Mesenchymal stem cell (in vitro differentiated cells and primary cell): ENCODE measurements around the gene GTPBP4.
A peak's percentile ranks its signal among the peaks of the same experiment; 100 is the strongest.

Experiments
- DNase-seq: peaks from one replicate; pipeline ENCODE4 v3.0.0-alpha.2; 2013
- H2AFZ ChIP-seq: one replicate; pipeline ENCODE4 v1.6.1; 2013; ENCODE audit warnings: low read depth, mild to moderate bottlenecking, control low read depth, inconsistent platforms, low read length, moderate library complexity
- H2AK5ac ChIP-seq: 2 replicates; pipeline ENCODE4 v1.6.1; 2013; ENCODE audit warnings: low read length, moderate library complexity, mild to moderate bottlenecking, inconsistent platforms; ENCODE audit not compliant: severe bottlenecking
- H2BK120ac ChIP-seq: one replicate; pipeline ENCODE4 v1.6.1; 2013; ENCODE audit warnings: low read depth, mild to moderate bottlenecking, inconsistent platforms, low read length, moderate library complexity
- H2BK12ac ChIP-seq, 2 experiments: one replicate each; pipeline ENCODE4 v1.6.1; 2013; ENCODE audit warnings: inconsistent platforms in 2 of 2, low read length in 2 of 2, mild to moderate bottlenecking in 2 of 2, moderate library complexity in 2 of 2, control low read depth in 1 of 2
- H2BK15ac ChIP-seq: one replicate; pipeline ENCODE4 v1.6.1; 2013; ENCODE audit warnings: mild to moderate bottlenecking, low read depth, inconsistent platforms; ENCODE audit not compliant: poor library complexity, severe bottlenecking
- H2BK5ac ChIP-seq: 2 replicates; pipeline ENCODE4 v1.6.1; 2013; ENCODE audit warnings: low read depth, mild to moderate bottlenecking, low read length, control low read depth, inconsistent platforms; ENCODE audit not compliant: poor library complexity, severe bottlenecking
- H3K14ac ChIP-seq, 2 experiments: one replicate each; pipeline ENCODE4 v1.6.1; 2013; ENCODE audit warnings: inconsistent platforms in 2 of 2, low read length in 2 of 2, control low read depth in 1 of 2, mild to moderate bottlenecking in 1 of 2, moderate library complexity in 1 of 2
- H3K18ac ChIP-seq, 2 experiments: one replicate each; pipeline ENCODE4 v1.6.1; 2013; ENCODE audit warnings: inconsistent platforms in 2 of 2, low read length in 2 of 2, control low read depth in 1 of 2, low read depth in 1 of 2, mild to moderate bottlenecking in 1 of 2
- H3K23ac ChIP-seq, 2 experiments: one replicate each; pipeline ENCODE4 v1.6.1; 2013; ENCODE audit warnings: inconsistent platforms in 2 of 2, low read length in 2 of 2, mild to moderate bottlenecking in 2 of 2, moderate library complexity in 2 of 2, control low read depth in 1 of 2
- H3K27ac ChIP-seq: 2 replicates; pipeline ENCODE4 v1.5.1; 2013; ENCODE audit warnings: mild to moderate bottlenecking, moderate library complexity, low read length, control low read depth, inconsistent platforms; ENCODE audit not compliant: poor library complexity, severe bottlenecking
- H3K27me3 ChIP-seq, 2 experiments: 2 replicates each; pipeline versions ENCODE4 v1.6.1 to v1.7.0; 2013; ENCODE audit warnings: low read length in 2 of 2, mild to moderate bottlenecking in 2 of 2, moderate library complexity in 2 of 2, control low read depth in 1 of 2, inconsistent platforms in 1 of 2; ENCODE audit not compliant: control insufficient read depth in 1 of 2, insufficient read depth in 1 of 2
- H3K36me3 ChIP-seq, 2 experiments: 2 replicates each; pipeline versions ENCODE4 v1.6.1 to v1.7.0; 2013; ENCODE audit warnings: low read length in 2 of 2, control low read depth in 1 of 2, inconsistent platforms in 1 of 2, low read depth in 1 of 2, mild to moderate bottlenecking in 1 of 2; ENCODE audit not compliant: insufficient read depth in 2 of 2, control insufficient read depth in 1 of 2
- H3K4ac ChIP-seq, 2 experiments: one replicate each; pipeline ENCODE4 v1.6.1; 2013; ENCODE audit warnings: inconsistent platforms in 2 of 2, low read length in 2 of 2, mild to moderate bottlenecking in 2 of 2, moderate library complexity in 2 of 2, control low read depth in 1 of 2, low read depth in 1 of 2
- H3K4me1 ChIP-seq: 2 replicates; pipeline ENCODE4 v1.6.1; 2013; ENCODE audit warnings: low read depth, low read length, control low read depth; ENCODE audit not compliant: control insufficient read depth, insufficient read depth
- H3K4me2 ChIP-seq: 2 replicates; pipeline ENCODE4 v1.6.1; 2013; ENCODE audit warnings: low read length, mild to moderate bottlenecking, inconsistent platforms; ENCODE audit not compliant: poor library complexity, severe bottlenecking
- H3K4me3 ChIP-seq, 2 experiments: 2 replicates each; pipeline versions ENCODE4 v1.5.1 to v1.7.0; 2013; ENCODE audit warnings: low read length in 2 of 2, mild to moderate bottlenecking in 2 of 2, control low read depth in 1 of 2, low read depth in 1 of 2; ENCODE audit not compliant: insufficient read depth in 1 of 2
- H3K79me1 ChIP-seq: replicated peaks from 2 replicates; pipeline ENCODE4 v1.6.1; 2013; ENCODE audit warnings: mild to moderate bottlenecking, control low read depth, low read length, inconsistent platforms; ENCODE audit not compliant: poor library complexity, severe bottlenecking
- H3K9ac ChIP-seq: 2 replicates; pipeline ENCODE4 v1.7.0; 2013; ENCODE audit warnings: mild to moderate bottlenecking, low read length, moderate library complexity
- H3K9me3 ChIP-seq: 2 replicates; pipeline ENCODE4 v1.7.0; 2013; ENCODE audit warnings: mild to moderate bottlenecking, low read length; ENCODE audit not compliant: control insufficient read depth
- H4K8ac ChIP-seq: one replicate; pipeline ENCODE4 v1.6.1; 2013; ENCODE audit warnings: inconsistent platforms, mild to moderate bottlenecking, low read length, moderate library complexity
- H4K91ac ChIP-seq: one replicate; pipeline ENCODE4 v1.6.1; 2013; ENCODE audit warnings: mild to moderate bottlenecking, low read length, inconsistent platforms
- WGBS: methylation state at CpG from one replicate; pipeline ENCODE4 v1.1.7; 2013; ENCODE audit warnings: mixed read lengths; 5-methylcytosine and 5-hydroxymethylcytosine counted together

GTPBP4 gene

DNA sequence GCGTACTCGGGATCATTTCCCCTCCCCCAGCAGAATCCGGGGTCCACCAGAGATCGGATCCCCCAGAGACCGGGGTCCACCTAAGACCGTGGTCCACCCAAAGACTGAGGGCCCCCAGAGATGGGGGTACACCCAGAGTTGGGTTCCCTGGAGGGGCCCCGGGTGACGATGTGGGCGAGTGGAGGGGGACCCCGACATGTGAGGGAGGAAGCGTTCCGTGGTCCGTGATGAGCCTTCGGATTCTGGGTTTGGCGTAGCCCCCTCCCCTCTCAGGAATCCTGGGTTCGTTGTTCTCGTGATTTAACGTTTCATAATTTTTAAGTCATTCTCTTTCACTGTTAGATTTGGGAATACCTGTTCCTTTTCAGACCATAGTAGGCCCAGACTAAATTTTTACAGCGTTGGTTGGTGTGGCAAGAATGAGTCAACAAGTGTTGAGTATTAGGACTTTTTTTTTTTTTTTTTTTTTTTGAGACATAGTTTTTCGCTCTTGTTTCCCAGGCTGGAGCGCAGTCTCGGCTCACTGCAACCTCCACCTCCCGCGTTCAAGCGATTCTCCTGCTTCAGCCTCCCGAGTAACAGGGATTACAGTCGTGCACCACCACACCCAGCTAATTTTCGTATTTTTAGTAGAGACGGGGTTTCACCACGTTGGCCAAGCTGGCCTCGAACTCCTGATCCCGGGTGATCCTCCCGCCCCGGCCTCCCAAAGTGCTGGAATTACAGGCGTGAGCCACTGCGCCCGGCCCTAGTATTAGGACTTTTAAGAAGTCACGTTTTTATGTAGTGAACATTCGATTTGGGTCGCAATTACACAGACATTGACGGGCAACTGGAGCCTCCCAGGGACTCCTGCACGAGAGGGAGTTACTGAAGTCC is 672 bp downstream of the GTPBP4 start:
- peak; percentile 66 for DNase-seq
- peak overlapping the region; percentile 56 for H2BK120ac ChIP-seq
- H3K36me3 ChIP-seq, result peaks cover 17 to 42% of the 10 kb centered on the region in 2 experiments
- H3K4me1 ChIP-seq, result peaks cover 15% of the 10 kb centered on the region
- H2AFZ ChIP-seq, result peak overlapping the region; percentile 47
- H4K8ac ChIP-seq, result no peak overlapping the region
- H3K27ac ChIP-seq, result peak overlapping the region; percentile 59
- peak overlapping the region; percentile 50 to 94 for H3K18ac ChIP-seq
- 31% methylated on average over 33 of the region's 42 CpGs for WGBS
- no peaks in the 10 kb centered on the region for H3K27me3 ChIP-seq
- peak overlapping the region in 1 of 2 experiments; percentile 88 for H3K14ac ChIP-seq
- peak overlapping the region; percentile 24 for H2BK5ac ChIP-seq
- peak overlapping the region; percentile 84 to 95 for H3K4me3 ChIP-seq
- H2BK12ac ChIP-seq, result no peak overlapping the region
- H3K79me1 ChIP-seq, result peaks cover 18% of the 10 kb centered on the region
- no peak overlapping the region for H3K23ac ChIP-seq
- H2AK5ac ChIP-seq, result peak overlapping the region; percentile 79
- peak overlapping the region; percentile 90 to 98 for H3K4ac ChIP-seq
- peak overlapping the region; percentile 99 for H3K9ac ChIP-seq
- peak overlapping the region; percentile 63 for H3K4me2 ChIP-seq
- peak overlapping the region; percentile 19 for H4K91ac ChIP-seq
- no peaks in the 10 kb centered on the region for H3K9me3 ChIP-seq
- no peak overlapping the region for H2BK15ac ChIP-seq

GRCh38 chr10:990808-991207 is 2.6 kb downstream of the GTPBP4 start:
- H3K27me3 ChIP-seq, result no peaks in the 10 kb centered on the region
- H2AFZ ChIP-seq, result no peak overlapping the region
- no peak overlapping the region for H3K4ac ChIP-seq
- H3K79me1 ChIP-seq, result peaks cover 15% of the 10 kb centered on the region
- no peak overlapping the region for H4K91ac ChIP-seq
- no peak overlapping the region for H3K23ac ChIP-seq
- H3K27ac ChIP-seq, result no peak overlapping the region
- H4K8ac ChIP-seq, result no peak overlapping the region
- H3K4me2 ChIP-seq, result no peak overlapping the region
- H3K14ac ChIP-seq, result no peak overlapping the region
- DNase-seq, result no peak
- H3K4me3 ChIP-seq, result no peak overlapping the region
- no peak overlapping the region for H3K18ac ChIP-seq
- no peak overlapping the region for H2BK15ac ChIP-seq
- no peak overlapping the region for H3K9ac ChIP-seq
- H3K36me3 ChIP-seq, result peaks cover 30 to 48% of the 10 kb centered on the region in 2 experiments
- no peak overlapping the region for H2BK120ac ChIP-seq
- H2BK5ac ChIP-seq, result no peak overlapping the region
- 97% methylated on average over 6 of the region's 6 CpGs for WGBS
- H3K4me1 ChIP-seq, result peaks cover 11% of the 10 kb centered on the region
- H3K9me3 ChIP-seq, result no peaks in the 10 kb centered on the region
- H2BK12ac ChIP-seq, result no peak overlapping the region
- H2AK5ac ChIP-seq, result no peak overlapping the region

GRCh38 chr10:992467-992866 is 4.2 kb downstream of the GTPBP4 start:
- no peak overlapping the region for H2BK12ac ChIP-seq
- no peak overlapping the region for H2BK15ac ChIP-seq
- no peak overlapping the region for H3K4me3 ChIP-seq
- H3K23ac ChIP-seq, result no peak overlapping the region
- H2BK120ac ChIP-seq, result no peak overlapping the region
- no peak overlapping the region for H3K14ac ChIP-seq
- no peak overlapping the region for H4K91ac ChIP-seq
- 98% methylated on average over 5 of the region's 6 CpGs for WGBS
- peak overlapping the region; percentile 58 for H3K9ac ChIP-seq
- no peak overlapping the region for H2BK5ac ChIP-seq
- H3K4me2 ChIP-seq, result no peak overlapping the region
- DNase-seq, result no peak
- H4K8ac ChIP-seq, result no peak overlapping the region
- no peak overlapping the region for H3K4ac ChIP-seq
- no peaks in the 10 kb centered on the region for H3K9me3 ChIP-seq
- H2AFZ ChIP-seq, result no peak overlapping the region
- peaks cover 8% of the 10 kb centered on the region for H3K4me1 ChIP-seq
- H3K79me1 ChIP-seq, result peaks cover 22% of the 10 kb centered on the region
- no peaks in the 10 kb centered on the region for H3K27me3 ChIP-seq
- no peak overlapping the region for H2AK5ac ChIP-seq
- peaks cover 42 to 65% of the 10 kb centered on the region in 2 experiments for H3K36me3 ChIP-seq
- no peak overlapping the region for H3K27ac ChIP-seq
- no peak overlapping the region for H3K18ac ChIP-seq

GRCh38 chr10:992871-993270 is 4.6 kb downstream of the GTPBP4 start:
- H3K4me3 ChIP-seq, result no peak overlapping the region
- no peak overlapping the region for H2BK12ac ChIP-seq
- peaks cover 24% of the 10 kb centered on the region for H3K79me1 ChIP-seq
- no peak overlapping the region for H2AK5ac ChIP-seq
- H4K8ac ChIP-seq, result no peak overlapping the region
- no peak overlapping the region for H3K23ac ChIP-seq
- H2BK120ac ChIP-seq, result no peak overlapping the region
- no peak overlapping the region for H2BK5ac ChIP-seq
- no peaks in the 10 kb centered on the region for H3K9me3 ChIP-seq
- H3K36me3 ChIP-seq, result peaks cover 46 to 69% of the 10 kb centered on the region in 2 experiments
- no peaks in the 10 kb centered on the region for H3K27me3 ChIP-seq
- no peak overlapping the region for H2BK15ac ChIP-seq
- H4K91ac ChIP-seq, result no peak overlapping the region
- peaks cover 8% of the 10 kb centered on the region for H3K4me1 ChIP-seq
- H3K14ac ChIP-seq, result no peak overlapping the region
- H3K27ac ChIP-seq, result no peak overlapping the region
- no peak overlapping the region for H3K18ac ChIP-seq
- no peak overlapping the region for H2AFZ ChIP-seq
- DNase-seq, result peak; percentile 57
- no peak overlapping the region for H3K4me2 ChIP-seq
- no peak overlapping the region for H3K4ac ChIP-seq
- peak overlapping the region; percentile 58 for H3K9ac ChIP-seq
